WTC11 (cell line): ENCODE results near the gene LENG8.

ENCODE experiments used
- CREB1 ChIP-seq: sonication (generic); formaldehyde crosslinking; IDR thresholded peaks from 2 replicates; pipeline ENCODE4 v1.8.0; 2023; ENCODE audit warnings: mild to moderate bottlenecking, missing genetic modification reagents
- CTCF ChIP-seq: fragments of 200-600 bp; IDR thresholded peaks from 2 replicates; pipeline ENCODE4 v1.8.0; 2022; ENCODE audit warnings: antibody characterized with exemption
- HMGA2 ChIP-seq: fragments of 250-450 bp; sonication (Bioruptor Pico); IDR thresholded peaks from 2 replicates; pipeline ENCODE4 v1.4.0; 2021; ENCODE audit warnings: mild to moderate bottlenecking, moderate library complexity
- MAX ChIP-seq: sonication (generic); formaldehyde crosslinking; IDR thresholded peaks from 2 replicates; pipeline ENCODE4 v1.8.0; 2022; ENCODE audit warnings: mild to moderate bottlenecking, missing genetic modification reagents
- SP1 ChIP-seq: sonication (generic); formaldehyde crosslinking; conservative IDR thresholded peaks from 2 replicates; pipeline ENCODE4 v1.8.1; 2022; ENCODE audit warnings: missing genetic modification reagents
- ZNF138 ChIP-seq: sonication (generic); formaldehyde crosslinking; conservative IDR thresholded peaks from 2 replicates; pipeline ENCODE4 v1.8.1; 2022; ENCODE audit warnings: mild to moderate bottlenecking, moderate library complexity, missing genetic modification reagents

- no peak for TF ChIP-seq SP1 (CRISPR knock-in tag)
- TF ChIP-seq CTCF = no peak
- no peak for TF ChIP-seq ZNF138 (CRISPR knock-in tag)
- no peak for TF ChIP-seq HMGA2 (CRISPR knock-in tag)
- TF ChIP-seq MAX (CRISPR knock-in tag) = no peak
- TF ChIP-seq CREB1 (CRISPR knock-in tag) = no peak
These were observed 8.4 kb upstream of the LENG8 start for GRCh38 chr19:54440641-54441040.
